OCI-LY7 (cell line): ENCODE measurements around the gene FAM180B.
A peak's percentile ranks its signal among the peaks of the same experiment; 100 is the strongest.

ENCODE experiments used
- CTCF ChIP-seq: fragments of 200-600 bp; sonication (generic); conservative IDR thresholded peaks from 2 replicates; pipeline ENCODE4 v1.5.1; 2014; ENCODE audit warnings: mild to moderate bottlenecking, antibody characterized with exemption, low read length, moderate library complexity, mixed read lengths
- EZH2phosphoT487 ChIP-seq: fragments of 200-600 bp; sonication (generic); IDR thresholded peaks from 2 replicates; pipeline ENCODE4 v1.6.1; 2018; ENCODE audit warnings: low read depth, borderline replicate concordance, mild to moderate bottlenecking, mixed run types, antibody characterized with exemption, low read length, moderate library complexity, mixed read lengths

- TF ChIP-seq CTCF (peak; percentile 88), EZH2phosphoT487 (no peak)
These were observed 33.7 kb upstream of the FAM180B start, which contains the start of gene CELF1 for GRCh38 chr11:47552566-47553405.
